ENCODE data around the gene BEAN1.

DNA sequence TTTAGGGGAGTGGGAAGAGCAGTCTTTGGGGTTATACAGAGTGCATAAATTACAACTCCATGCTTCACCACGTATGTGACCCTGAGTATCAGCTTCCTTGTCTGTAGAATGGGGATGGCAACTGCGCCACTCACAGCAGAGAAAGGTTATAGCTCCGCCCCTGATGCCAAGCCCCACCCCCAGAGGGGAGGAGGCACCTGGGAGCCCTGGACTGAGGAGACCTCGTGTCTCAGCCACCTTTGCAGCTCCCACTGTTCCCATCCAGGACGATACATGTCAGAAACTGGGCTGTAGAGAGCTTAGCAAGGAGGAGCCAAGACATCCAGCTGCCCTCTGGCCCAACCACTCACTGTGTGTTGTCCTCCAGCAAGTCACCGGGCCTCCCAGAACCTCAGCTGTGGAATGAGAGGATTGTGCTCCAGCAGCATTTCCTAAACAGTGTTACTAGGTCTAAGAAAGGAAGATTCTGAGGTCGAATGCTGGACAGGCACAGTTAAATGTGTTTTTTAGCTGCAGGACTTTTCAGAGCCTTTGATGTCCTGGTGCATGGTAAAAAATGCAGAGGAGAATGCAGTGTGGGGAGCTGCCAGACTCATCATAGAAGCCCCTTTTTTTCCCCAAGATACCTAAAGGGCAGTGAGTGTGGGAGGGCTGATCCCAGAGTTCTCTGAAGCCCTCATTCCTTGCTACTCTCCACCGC, 49.4 kb downstream of the BEAN1 start:
- TF ChIP-seq, protein P1, sequence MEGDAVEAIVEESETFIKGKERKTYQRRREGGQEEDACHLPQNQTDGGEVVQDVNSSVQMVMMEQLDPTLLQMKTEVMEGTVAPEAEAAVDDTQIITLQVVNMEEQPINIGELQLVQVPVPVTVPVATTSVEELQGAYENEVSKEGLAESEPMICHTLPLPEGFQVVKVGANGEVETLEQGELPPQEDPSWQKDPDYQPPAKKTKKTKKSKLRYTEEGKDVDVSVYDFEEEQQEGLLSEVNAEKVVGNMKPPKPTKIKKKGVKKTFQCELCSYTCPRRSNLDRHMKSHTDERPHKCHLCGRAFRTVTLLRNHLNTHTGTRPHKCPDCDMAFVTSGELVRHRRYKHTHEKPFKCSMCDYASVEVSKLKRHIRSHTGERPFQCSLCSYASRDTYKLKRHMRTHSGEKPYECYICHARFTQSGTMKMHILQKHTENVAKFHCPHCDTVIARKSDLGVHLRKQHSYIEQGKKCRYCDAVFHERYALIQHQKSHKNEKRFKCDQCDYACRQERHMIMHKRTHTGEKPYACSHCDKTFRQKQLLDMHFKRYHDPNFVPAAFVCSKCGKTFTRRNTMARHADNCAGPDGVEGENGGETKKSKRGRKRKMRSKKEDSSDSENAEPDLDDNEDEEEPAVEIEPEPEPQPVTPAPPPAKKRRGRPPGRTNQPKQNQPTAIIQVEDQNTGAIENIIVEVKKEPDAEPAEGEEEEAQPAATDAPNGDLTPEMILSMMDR (IDR thresholded peaks at IDR 0.05; ENCODE audit: low read depth, low read length, poor library complexity, severe bottlenecking) = no peak
- no peak for TF ChIP-seq EZH2phosphoT487 (IDR thresholded peaks at IDR 0.05; ENCODE audit: borderline replicate concordance, low read length)

All from DOHH2 (cell line).